Stimulated activated CD8-positive, alpha-beta memory T cell treated with anti-CD3 and anti-CD28 coated beads, Interleukin-4, amount 100 ng/mL, for 1 hour (primary cell): Measurements from ENCODE around the gene ZNF675.
"Not testable (repeated sequence)": the region's sequence is repeated elsewhere in the genome, so short reads cannot be mapped to it uniquely, and the experiment has no call there.

ENCODE experiments used
- DNase-seq, 2 donors: peaks; one replicate each; pipeline ENCODE4 v3.0.0-alpha.2; 2020; ENCODE audit warnings: low read depth in 2 of 2, low spot score in 1 of 2

ZNF675 gene

DNA sequence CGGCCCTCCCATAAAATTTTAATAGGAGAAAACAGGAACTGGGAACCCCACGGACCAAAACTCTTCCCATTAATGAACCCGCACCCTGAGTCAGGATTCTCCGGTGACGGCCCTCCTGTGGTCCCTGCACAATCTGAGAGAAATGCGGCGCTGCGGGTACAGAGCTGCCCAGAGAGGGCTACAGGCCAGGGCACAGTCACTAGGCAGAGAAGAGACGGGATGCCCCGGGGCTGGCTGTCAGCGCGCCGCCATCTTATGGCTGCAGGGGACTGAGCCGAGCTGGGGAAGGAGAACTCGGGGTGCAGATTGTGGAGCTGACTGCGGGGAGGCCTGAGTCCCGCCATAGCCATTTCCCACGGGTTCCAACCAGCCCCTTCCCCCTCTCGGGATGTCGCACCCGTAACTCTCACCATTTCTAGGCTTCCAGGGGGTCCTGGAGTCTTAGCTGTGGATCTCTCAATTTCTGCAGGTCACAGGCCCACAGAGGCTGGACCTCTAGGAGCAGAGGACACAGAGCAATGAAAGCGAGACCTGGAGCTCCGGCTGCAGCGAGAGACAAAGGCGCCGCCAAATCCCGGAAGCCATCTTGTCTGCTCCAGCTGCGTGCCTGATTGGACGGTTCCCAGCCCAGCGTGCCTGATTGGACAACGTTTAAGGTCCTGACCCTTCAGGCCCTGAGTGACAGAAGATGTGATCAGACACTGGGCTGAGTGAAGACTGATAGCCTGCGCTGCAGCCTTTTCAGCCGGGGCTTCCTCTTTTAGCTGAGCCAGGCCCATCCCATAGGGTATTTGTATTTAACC lies at the start of gene ZNF675:
Gene ZNF675 (minus strand): TSS at position 592 of the 803 bp plus-strand sequence. CDS start 179 bp downstream, at position 413.
- DNase-seq, result peak; percentile 62 to 79

DNA sequence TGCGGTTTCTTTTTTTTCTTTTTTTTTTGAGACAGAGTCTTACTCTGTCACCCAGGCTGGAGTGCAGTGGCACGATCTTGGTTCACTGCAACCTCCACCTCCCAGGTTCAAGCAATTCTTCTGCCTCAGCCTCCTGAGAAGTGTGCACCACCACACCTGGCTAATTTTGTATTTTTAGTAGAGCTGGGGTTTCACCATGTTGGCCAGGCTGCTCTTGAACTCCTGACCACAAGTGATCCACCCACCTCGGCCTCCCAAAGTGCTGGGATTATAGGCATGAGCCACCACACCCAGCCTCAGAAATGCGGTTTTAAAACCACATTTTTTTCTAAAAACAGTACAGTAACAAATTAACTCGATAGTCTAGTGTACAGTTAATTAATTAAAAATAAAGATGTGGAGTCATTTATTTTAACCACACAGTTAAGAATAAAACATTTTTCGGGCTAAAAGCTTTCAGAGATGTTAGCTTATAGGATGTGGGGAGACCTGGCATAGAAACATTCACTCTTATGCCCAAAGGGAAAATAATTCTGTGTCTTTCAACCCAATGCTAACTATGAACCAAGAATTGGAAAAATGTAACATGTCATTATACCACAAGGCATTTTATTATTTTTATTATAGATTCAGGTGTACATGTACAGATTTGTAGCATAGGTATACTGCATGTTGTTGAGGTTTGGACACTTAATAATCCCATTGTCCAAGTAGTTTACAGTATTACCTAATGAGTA lies 43.9 kb upstream of the ZNF675 start:
- DNase-seq, result not testable (repeated sequence)

DNA sequence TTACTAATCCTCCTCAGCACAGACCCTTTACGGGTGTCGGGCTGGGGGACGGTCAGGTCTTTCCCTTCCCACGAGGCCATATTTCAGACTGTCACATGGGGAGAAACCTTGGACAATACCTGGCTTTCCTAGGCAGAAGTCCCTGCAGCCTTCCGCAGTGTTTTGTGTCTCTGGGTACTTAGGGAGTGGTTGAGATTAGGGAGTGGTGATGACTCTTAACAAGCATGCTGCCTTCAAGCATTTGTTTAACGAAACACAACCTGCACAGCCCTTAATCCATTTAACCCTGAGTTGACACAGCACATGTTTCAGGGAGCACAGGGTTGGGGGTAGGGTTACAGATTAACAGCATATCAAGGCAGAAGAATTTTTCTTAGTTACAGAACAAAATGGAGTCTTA lies 37.1 kb upstream of the ZNF675 start:
- not testable (repeated sequence) for DNase-seq

GRCh38 chr19:23718802-23719201 lies 31.8 kb upstream of the ZNF675 start:
- no peak for DNase-seq

DNA sequence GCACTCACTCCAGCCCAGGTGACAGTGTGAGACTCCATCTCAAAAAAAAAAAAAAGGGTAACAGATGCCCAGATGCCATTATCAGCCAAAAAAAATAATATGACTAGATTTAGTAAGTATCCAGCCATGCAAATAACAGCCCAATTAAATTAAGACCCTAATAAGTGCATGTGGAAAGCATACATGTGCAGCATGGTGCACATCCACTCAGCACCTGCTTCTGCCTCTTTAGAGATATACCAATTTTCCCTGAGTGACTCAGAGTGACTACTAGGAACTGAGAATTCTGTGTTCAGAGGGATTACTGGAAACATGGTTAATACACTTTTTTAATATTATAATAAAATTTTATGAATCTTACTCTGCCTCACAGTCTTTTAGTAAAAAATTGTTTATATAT lies 29.8 kb upstream of the ZNF675 start:
- DNase-seq, result no peak

DNA sequence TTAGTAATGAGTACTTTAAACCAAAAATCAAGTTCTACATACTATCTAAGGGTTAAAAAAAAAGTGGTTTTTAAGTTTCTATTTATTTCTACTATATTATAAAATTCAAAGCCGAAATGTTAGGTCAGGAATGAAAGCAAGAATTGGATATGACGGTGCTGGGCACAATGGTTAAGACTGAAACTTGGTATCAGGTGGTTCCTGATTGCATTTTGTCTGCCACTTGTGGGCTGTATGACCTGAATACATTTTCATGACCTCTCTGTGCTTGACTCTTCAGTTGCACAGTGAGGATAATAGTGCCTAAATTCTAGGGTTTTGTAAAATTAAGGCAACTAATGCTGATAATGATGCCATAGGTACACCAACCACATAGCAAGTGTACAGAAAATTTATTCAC lies 22.3 kb upstream of the ZNF675 start:
- DNase-seq, result no peak

GRCh38 chr19:23706657-23707056 lies 19.6 kb upstream of the ZNF675 start:
- DNase-seq, result no peak

DNA sequence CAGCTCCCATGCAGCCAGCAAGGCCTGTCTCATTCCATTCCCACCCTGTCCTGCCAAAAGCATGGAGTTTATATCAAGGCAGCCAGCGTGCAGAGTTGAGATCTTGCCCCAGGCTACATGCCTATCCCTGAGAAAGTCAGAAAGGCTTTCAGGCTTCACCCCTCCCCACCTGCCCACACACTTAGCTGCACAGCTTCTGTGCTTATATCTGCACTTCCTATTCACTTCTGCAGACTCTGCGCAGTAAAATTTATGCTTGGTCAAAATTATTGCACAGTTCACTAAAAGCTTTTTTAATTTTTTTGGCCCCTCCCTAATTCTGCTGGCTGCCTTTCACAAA lies 12.5 kb upstream of the ZNF675 start:
- no peak for DNase-seq

- no peak for DNase-seq
Measured at GRCh38 chr19:23698711-23699520, 11.9 kb upstream of the ZNF675 start.

- DNase-seq, result not testable (repeated sequence)
Measured at GRCh38 chr19:23692937-23693336, 5.9 kb upstream of the ZNF675 start.

GRCh38 chr19:23673132-23673531 lies 13.9 kb downstream of the ZNF675 start:
- DNase-seq, result no peak

- DNase-seq, result not testable (repeated sequence)
Measured at GRCh38 chr19:23668606-23669005, 18.4 kb downstream of the ZNF675 start.

GRCh38 chr19:23665651-23666410 lies 21.2 kb downstream of the ZNF675 start:
- DNase-seq, result no peak

- DNase-seq, result not testable (repeated sequence)
Measured at GRCh38 chr19:23649817-23650216, 37.2 kb downstream of the ZNF675 start.
